GM12878 (cell line): Measurements from ENCODE around the gene LSM14B.

Experiments used
- CHD4 ChIP-seq: fragments of 200-600 bp; sonication (generic); IDR thresholded peaks from 2 replicates; pipeline ENCODE4 v1.6.1; 2016; ENCODE audit warnings: mild to moderate bottlenecking
- CTCF ChIP-seq, 3 experiments: IDR thresholded peaks in 2 of 3; conservative IDR thresholded peaks in 1 of 3; 2 replicates each; pipeline ENCODE4 v1.5.1; 2011; ENCODE audit warnings: low read depth in 3 of 3, low read length in 3 of 3, mild to moderate bottlenecking in 3 of 3, control low read depth in 2 of 3, moderate library complexity in 2 of 3, inconsistent platforms in 1 of 3, mixed read lengths in 1 of 3; ENCODE audit not compliant: control insufficient read depth in 2 of 3, insufficient read depth in 1 of 3; ENCODE audit errors: extremely low read depth in 1 of 3
- E4F1 ChIP-seq: fragments of 450-650 bp; IDR thresholded peaks from 2 replicates; pipeline ENCODE4 v1.6.1; 2018; ENCODE audit warnings: borderline replicate concordance, mild to moderate bottlenecking; ENCODE audit not compliant: partially characterized antibody
- EGR1 ChIP-seq, 2 experiments: IDR thresholded peaks; 1 replicate in 1 of 2; 2 replicates in 1 of 2; pipeline ENCODE4 v1.6.1; 2011 to 2012; ENCODE audit warnings: low read depth in 2 of 2, low read length in 2 of 2, borderline replicate concordance in 1 of 2, mild to moderate bottlenecking in 1 of 2, moderate library complexity in 1 of 2
- JUNB ChIP-seq: IDR thresholded peaks from 2 replicates; pipeline ENCODE4 v1.6.1; 2016; ENCODE audit warnings: antibody characterized with exemption, mild to moderate bottlenecking
- MAX ChIP-seq: IDR thresholded peaks from 2 replicates; pipeline ENCODE4 v1.6.1; 2012; ENCODE audit warnings: low read depth, low read length, improper control_type of control experiment
- MXI1 ChIP-seq: fragments of 150-350 bp; IDR thresholded peaks from 2 replicates; pipeline ENCODE4 v1.6.1; 2011; ENCODE audit warnings: low read depth, mild to moderate bottlenecking, inconsistent platforms, low read length, improper control_type of control experiment
- MYC ChIP-seq: IDR thresholded peaks from 2 replicates; pipeline ENCODE4 v1.6.1; 2011; ENCODE audit warnings: mild to moderate bottlenecking, low read length, moderate library complexity, inconsistent platforms; ENCODE audit not compliant: insufficient read depth, insufficient replicate concordance, insufficient read length, severe bottlenecking
- POLR2A ChIP-seq: IDR thresholded peaks from 2 replicates; pipeline ENCODE4 v1.6.1; 2011; ENCODE audit warnings: low read depth, mild to moderate bottlenecking, low read length
- SMAD1 ChIP-seq: fragments of 450-650 bp; IDR thresholded peaks from 2 replicates; pipeline ENCODE4 v1.6.1; 2018; ENCODE audit warnings: mild to moderate bottlenecking, low read depth; ENCODE audit not compliant: partially characterized antibody
- SP1 ChIP-seq: IDR thresholded peaks from one replicate; pipeline ENCODE4 v1.6.1; 2011; ENCODE audit warnings: low read depth, low read length
- SRF ChIP-seq, 2 experiments: IDR thresholded peaks; 2 replicates each; pipeline ENCODE4 v1.6.1; 2011; ENCODE audit warnings: low read depth in 2 of 2, low read length in 2 of 2, mild to moderate bottlenecking in 1 of 2, moderate library complexity in 1 of 2
- TCF7 ChIP-seq: IDR thresholded peaks from 2 replicates; pipeline ENCODE4 v1.6.1; 2014; ENCODE audit warnings: antibody characterized with exemption, borderline replicate concordance
- ZNF622 ChIP-seq: fragments of 450-650 bp; IDR thresholded peaks from 2 replicates; pipeline ENCODE4 v1.6.1; 2017; ENCODE audit warnings: mild to moderate bottlenecking, inconsistent platforms

GRCh38 chr20:62085206-62085605, 37.1 kb upstream of the LSM14B start:
- TF ChIP-seq CTCF (IDR thresholded peaks at IDR 0.05 in 2 of 3, conservative IDR thresholded peaks at IDR 0.05 in 1 of 3; ENCODE audit: control insufficient read depth in 2 of 3, extremely low read depth in 1 of 3, insufficient read depth in 1 of 3, low read depth in 3 of 3, low read length in 3 of 3) (no peak), ZNF622 (no peak), MAX (no peak), SMAD1 (no peak), EGR1 (IDR thresholded peaks at IDR 0.05; ENCODE audit: borderline replicate concordance in 1 of 2, low read depth in 2 of 2, low read length in 2 of 2) (no peak), TCF7 (no peak), SP1 (no peak), POLR2A (no peak), CHD4 (no peak), SRF (IDR thresholded peaks at IDR 0.05; ENCODE audit: low read depth in 2 of 2, low read length in 2 of 2) (no peak), MXI1 (no peak), JUNB (no peak), E4F1 (no peak), MYC (no peak)
